HepG2 (cell line): ENCODE data around the gene FYB2. TPM values are rescaled to one million over a fixed set of nuclear protein-coding genes. Genes with fewer than 3 reads are reported as not detected.

ENCODE experiments used
- GPN1 ChIP-seq: sonication (generic); formaldehyde crosslinking; IDR thresholded peaks from 2 replicates; pipeline ENCODE4 v1.5.1; 2020; ENCODE audit warnings: missing genetic modification reagents, borderline replicate concordance
- IKZF4 ChIP-seq: sonication (generic); formaldehyde crosslinking; IDR thresholded peaks from 2 replicates; pipeline ENCODE4 v1.5.1; 2020; ENCODE audit warnings: borderline replicate concordance, mild to moderate bottlenecking, low read depth, missing genetic modification reagents; ENCODE audit errors: not compliant biosample characterization
- IRF2 ChIP-seq: IDR thresholded peaks from 2 replicates; pipeline ENCODE4 v1.6.1; 2018; ENCODE audit warnings: missing genetic modification reagents, missing compliant biosample characterization
- NCOA5 ChIP-seq: sonication (generic); formaldehyde crosslinking; IDR thresholded peaks from 2 replicates; pipeline ENCODE4 v1.4.0; 2020; ENCODE audit warnings: missing genetic modification reagents
- NFE2 ChIP-seq: sonication (generic); formaldehyde crosslinking; IDR thresholded peaks from 2 replicates; pipeline ENCODE4 v1.4.0; 2020; ENCODE audit warnings: missing genetic modification reagents
- POGZ ChIP-seq: sonication (generic); formaldehyde crosslinking; IDR thresholded peaks from 2 replicates; pipeline ENCODE4 v1.4.0; 2020; ENCODE audit warnings: mild to moderate bottlenecking, missing genetic modification reagents
- RAD21 ChIP-seq: fragments of 450-650 bp; formaldehyde crosslinking; IDR thresholded peaks from 2 replicates; pipeline ENCODE4 v1.5.0; 2020; ENCODE audit warnings: mild to moderate bottlenecking
- SAP130 ChIP-seq: IDR thresholded peaks from 2 replicates; pipeline ENCODE4 v1.6.1; 2016; ENCODE audit warnings: low read depth
- TAF1 ChIP-seq: sonication (generic); formaldehyde crosslinking; IDR thresholded peaks from 2 replicates; pipeline ENCODE4 v1.4.0; 2020; ENCODE audit warnings: missing genetic modification reagents
- TGIF2 ChIP-seq: IDR thresholded peaks from 2 replicates; pipeline ENCODE4 v1.6.1; 2016; ENCODE audit warnings: control low read depth, missing compliant biosample characterization
- ZBTB7B ChIP-seq: sonication (generic); formaldehyde crosslinking; IDR thresholded peaks from 2 replicates; pipeline ENCODE4 v1.4.0; 2020; ENCODE audit warnings: missing genetic modification reagents
- ZNF121 ChIP-seq: sonication (generic); formaldehyde crosslinking; IDR thresholded peaks from 2 replicates; pipeline ENCODE4 v1.5.0; 2020; ENCODE audit warnings: mild to moderate bottlenecking, missing genetic modification reagents
- ZNF17 ChIP-seq: sonication (generic); formaldehyde crosslinking; IDR thresholded peaks from 2 replicates; pipeline ENCODE4 v1.5.0; 2020; ENCODE audit warnings: mild to moderate bottlenecking, missing genetic modification reagents
- ZNF30 ChIP-seq: sonication (generic); formaldehyde crosslinking; IDR thresholded peaks from 2 replicates; pipeline ENCODE4 v1.5.0; 2020; ENCODE audit warnings: mild to moderate bottlenecking, missing genetic modification reagents
- ZNF720 ChIP-seq: sonication (generic); formaldehyde crosslinking; IDR thresholded peaks from 2 replicates; pipeline ENCODE4 v1.4.0; 2020; ENCODE audit warnings: missing genetic modification reagents
- ZNF75D ChIP-seq: sonication (generic); formaldehyde crosslinking; IDR thresholded peaks from 2 replicates; pipeline ENCODE4 v1.8.1; 2023; ENCODE audit warnings: missing genetic modification reagents, mild to moderate bottlenecking, borderline replicate concordance
- polyA plus RNA-seq, 8 experiments: library from polyadenylated mRNA; depleted of rRNA in 3 of 8; stranded (reverse) in 7 of 8; unstranded in 1 of 8; fragments of >200 nt; fragmentation: Illumina TruSeq in 4 of 8; extraction: Trizol in 4 of 8; gene quantifications; 2 replicates each; pipeline versions ENCODE4 v1.2.1 to v1.2.3, GENCODE V29; 2011 to 2016; ENCODE audit warnings: low read depth in 4 of 8, missing spikeins in 1 of 8, mixed read lengths in 1 of 8; ENCODE audit not compliant: insufficient read depth in 1 of 8
- total RNA-seq, 5 experiments: library from RNA; depleted of rRNA; stranded (reverse); fragments of >200 nt; fragmentation: Illumina TruSeq; extraction: Trizol; gene quantifications; 2 replicates each; pipeline ENCODE4 v1.2.3, GENCODE V29; 2016; ENCODE audit warnings: low read depth in 1 of 5
- TF ChIP-seq, protein P1 (sequence below): sonication (generic); formaldehyde crosslinking; IDR thresholded peaks from 2 replicates; pipeline ENCODE4 v1.5.0; 2020; ENCODE audit warnings: mild to moderate bottlenecking, missing genetic modification reagents
- TF ChIP-seq, protein P2 (sequence below): sonication (generic); formaldehyde crosslinking; IDR thresholded peaks from 2 replicates; pipeline ENCODE4 v1.5.1; 2020; ENCODE audit warnings: mild to moderate bottlenecking, moderate library complexity, missing genetic modification reagents
- TF ChIP-seq, protein P3 (sequence below), 2 experiments: sonication (generic) in 1 of 2; formaldehyde crosslinking in 1 of 2; IDR thresholded peaks; 2 replicates each; pipeline versions ENCODE4 v1.6.1 to v1.9.0; 2014 to 2022; ENCODE audit warnings: antibody characterized with exemption in 1 of 2, borderline replicate concordance in 1 of 2, inconsistent platforms in 1 of 2, low read depth in 1 of 2, missing genetic modification reagents in 1 of 2
- TF ChIP-seq, protein P4 (sequence below): sonication (generic); formaldehyde crosslinking; IDR thresholded peaks from 2 replicates; pipeline ENCODE4 v1.4.0; 2020; ENCODE audit warnings: mild to moderate bottlenecking, missing genetic modification reagents

The FYB2 gene
- total and polyA plus RNA-seq, 2 of the 13 experiments (the other 11 are each of a cell fraction or from before 2014, with no cell fraction given) = 1.2 to 2.7 TPM

DNA sequence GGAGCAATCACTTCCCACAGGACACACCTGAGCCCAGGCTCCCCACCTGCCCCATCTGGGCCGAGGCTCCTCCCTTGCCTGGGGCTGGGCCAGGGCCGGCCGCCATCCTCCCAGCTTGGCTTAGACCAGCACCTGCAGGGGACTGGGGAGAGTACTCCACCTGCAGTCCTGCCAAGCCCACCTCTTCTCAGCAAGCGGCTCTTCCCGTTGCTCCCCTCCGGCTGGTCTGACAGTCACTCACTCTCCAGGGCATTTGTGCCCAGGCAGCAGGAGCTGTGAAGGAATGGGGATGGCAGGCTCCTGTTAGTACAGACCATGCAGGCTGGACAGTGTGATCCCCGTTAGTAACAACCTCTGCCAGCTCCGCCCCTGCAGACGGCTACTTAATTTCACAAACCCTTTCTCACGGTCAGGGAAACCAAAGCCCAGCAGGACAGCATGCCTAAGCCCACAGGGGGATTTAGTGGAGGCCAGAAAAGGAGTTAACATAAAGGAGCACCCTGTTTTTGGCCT lies at the start of gene FYB2 (continued):
- no peak for TF ChIP-seq ZNF17 (CRISPR knock-in tag)
- no peak for TF ChIP-seq NFE2 (CRISPR knock-in tag)
- TF ChIP-seq ZBTB7B (CRISPR knock-in tag) = no peak
- TF ChIP-seq IKZF4 (CRISPR knock-in tag) = no peak
- TF ChIP-seq, protein P1, sequence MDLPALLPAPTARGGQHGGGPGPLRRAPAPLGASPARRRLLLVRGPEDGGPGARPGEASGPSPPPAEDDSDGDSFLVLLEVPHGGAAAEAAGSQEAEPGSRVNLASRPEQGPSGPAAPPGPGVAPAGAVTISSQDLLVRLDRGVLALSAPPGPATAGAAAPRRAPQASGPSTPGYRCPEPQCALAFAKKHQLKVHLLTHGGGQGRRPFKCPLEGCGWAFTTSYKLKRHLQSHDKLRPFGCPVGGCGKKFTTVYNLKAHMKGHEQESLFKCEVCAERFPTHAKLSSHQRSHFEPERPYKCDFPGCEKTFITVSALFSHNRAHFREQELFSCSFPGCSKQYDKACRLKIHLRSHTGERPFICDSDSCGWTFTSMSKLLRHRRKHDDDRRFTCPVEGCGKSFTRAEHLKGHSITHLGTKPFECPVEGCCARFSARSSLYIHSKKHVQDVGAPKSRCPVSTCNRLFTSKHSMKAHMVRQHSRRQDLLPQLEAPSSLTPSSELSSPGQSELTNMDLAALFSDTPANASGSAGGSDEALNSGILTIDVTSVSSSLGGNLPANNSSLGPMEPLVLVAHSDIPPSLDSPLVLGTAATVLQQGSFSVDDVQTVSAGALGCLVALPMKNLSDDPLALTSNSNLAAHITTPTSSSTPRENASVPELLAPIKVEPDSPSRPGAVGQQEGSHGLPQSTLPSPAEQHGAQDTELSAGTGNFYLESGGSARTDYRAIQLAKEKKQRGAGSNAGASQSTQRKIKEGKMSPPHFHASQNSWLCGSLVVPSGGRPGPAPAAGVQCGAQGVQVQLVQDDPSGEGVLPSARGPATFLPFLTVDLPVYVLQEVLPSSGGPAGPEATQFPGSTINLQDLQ (CRISPR knock-in tag) = 0 out of 2 replicates have a peak, but pooled peaks have one; percentile 50
- no peak for TF ChIP-seq ZNF121 (CRISPR knock-in tag)
- TF ChIP-seq TGIF2 = peak; percentile 42; the same call in 1 of the 2 replicates
- TF ChIP-seq POGZ (CRISPR knock-in tag) = peak; percentile 50; the same call in 1 of the 2 replicates
- TF ChIP-seq IRF2 = no peak
- TF ChIP-seq, protein P2, sequence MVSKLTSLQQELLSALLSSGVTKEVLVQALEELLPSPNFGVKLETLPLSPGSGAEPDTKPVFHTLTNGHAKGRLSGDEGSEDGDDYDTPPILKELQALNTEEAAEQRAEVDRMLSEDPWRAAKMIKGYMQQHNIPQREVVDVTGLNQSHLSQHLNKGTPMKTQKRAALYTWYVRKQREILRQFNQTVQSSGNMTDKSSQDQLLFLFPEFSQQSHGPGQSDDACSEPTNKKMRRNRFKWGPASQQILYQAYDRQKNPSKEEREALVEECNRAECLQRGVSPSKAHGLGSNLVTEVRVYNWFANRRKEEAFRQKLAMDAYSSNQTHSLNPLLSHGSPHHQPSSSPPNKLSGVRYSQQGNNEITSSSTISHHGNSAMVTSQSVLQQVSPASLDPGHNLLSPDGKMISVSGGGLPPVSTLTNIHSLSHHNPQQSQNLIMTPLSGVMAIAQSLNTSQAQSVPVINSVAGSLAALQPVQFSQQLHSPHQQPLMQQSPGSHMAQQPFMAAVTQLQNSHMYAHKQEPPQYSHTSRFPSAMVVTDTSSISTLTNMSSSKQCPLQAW (CRISPR knock-in tag) = no peak; the same call in 1 of the 2 replicates
- TF ChIP-seq NCOA5 (CRISPR knock-in tag) = no peak
- no peak for TF ChIP-seq ZNF720
- no peak for TF ChIP-seq TAF1 (CRISPR knock-in tag)
- no peak for TF ChIP-seq GPN1
- peak; percentile 38; the same call in 1 of the 2 replicates for TF ChIP-seq SAP130 (CRISPR knock-in tag)
- TF ChIP-seq, protein P3, sequence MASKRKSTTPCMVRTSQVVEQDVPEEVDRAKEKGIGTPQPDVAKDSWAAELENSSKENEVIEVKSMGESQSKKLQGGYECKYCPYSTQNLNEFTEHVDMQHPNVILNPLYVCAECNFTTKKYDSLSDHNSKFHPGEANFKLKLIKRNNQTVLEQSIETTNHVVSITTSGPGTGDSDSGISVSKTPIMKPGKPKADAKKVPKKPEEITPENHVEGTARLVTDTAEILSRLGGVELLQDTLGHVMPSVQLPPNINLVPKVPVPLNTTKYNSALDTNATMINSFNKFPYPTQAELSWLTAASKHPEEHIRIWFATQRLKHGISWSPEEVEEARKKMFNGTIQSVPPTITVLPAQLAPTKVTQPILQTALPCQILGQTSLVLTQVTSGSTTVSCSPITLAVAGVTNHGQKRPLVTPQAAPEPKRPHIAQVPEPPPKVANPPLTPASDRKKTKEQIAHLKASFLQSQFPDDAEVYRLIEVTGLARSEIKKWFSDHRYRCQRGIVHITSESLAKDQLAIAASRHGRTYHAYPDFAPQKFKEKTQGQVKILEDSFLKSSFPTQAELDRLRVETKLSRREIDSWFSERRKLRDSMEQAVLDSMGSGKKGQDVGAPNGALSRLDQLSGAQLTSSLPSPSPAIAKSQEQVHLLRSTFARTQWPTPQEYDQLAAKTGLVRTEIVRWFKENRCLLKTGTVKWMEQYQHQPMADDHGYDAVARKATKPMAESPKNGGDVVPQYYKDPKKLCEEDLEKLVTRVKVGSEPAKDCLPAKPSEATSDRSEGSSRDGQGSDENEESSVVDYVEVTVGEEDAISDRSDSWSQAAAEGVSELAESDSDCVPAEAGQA (IDR thresholded peaks at IDR 0.05; ENCODE audit: low read depth) = no peak
- TF ChIP-seq, protein P3 (CRISPR knock-in tag; IDR thresholded peaks at IDR 0.05; ENCODE audit: borderline replicate concordance) = no peak
- TF ChIP-seq ZNF75D (CRISPR knock-in tag) = no peak
- no peak for TF ChIP-seq RAD21 (CRISPR knock-in tag)
- TF ChIP-seq, protein P4, sequence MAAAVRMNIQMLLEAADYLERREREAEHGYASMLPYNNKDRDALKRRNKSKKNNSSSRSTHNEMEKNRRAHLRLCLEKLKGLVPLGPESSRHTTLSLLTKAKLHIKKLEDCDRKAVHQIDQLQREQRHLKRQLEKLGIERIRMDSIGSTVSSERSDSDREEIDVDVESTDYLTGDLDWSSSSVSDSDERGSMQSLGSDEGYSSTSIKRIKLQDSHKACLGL (CRISPR knock-in tag) = peak; percentile 48; the same call in 1 of the 2 replicates
- no peak for TF ChIP-seq ZNF30 (CRISPR knock-in tag)
